Mesodermal cell (in vitro differentiated cells): ENCODE data around the gene GTF3A.

ENCODE experiments used
- H3K27ac ChIP-seq: 2 replicates; pipeline ENCODE4 v1.7.0; 2013; ENCODE audit warnings: mild to moderate bottlenecking, low read depth, low read length, moderate library complexity; ENCODE audit not compliant: severe bottlenecking
- H3K36me3 ChIP-seq: 2 replicates; pipeline ENCODE4 v1.7.1; 2013; ENCODE audit warnings: mild to moderate bottlenecking, low read length, moderate library complexity; ENCODE audit not compliant: control insufficient read depth, insufficient read depth
- H3K4me1 ChIP-seq: one replicate; pipeline ENCODE4 v1.7.1; 2013; ENCODE audit warnings: mild to moderate bottlenecking, low read length; ENCODE audit not compliant: insufficient read depth, control insufficient read depth, poor library complexity, severe bottlenecking
- H3K4me3 ChIP-seq: 2 replicates; pipeline ENCODE4 v1.7.0; 2013; ENCODE audit warnings: low read length, control low read depth, mild to moderate bottlenecking; ENCODE audit not compliant: insufficient read depth, poor library complexity, severe bottlenecking; ENCODE audit errors: extremely low read depth
- H3K9me3 ChIP-seq: 2 replicates; pipeline ENCODE4 v1.7.1; 2013; ENCODE audit warnings: mild to moderate bottlenecking, low read length, moderate library complexity; ENCODE audit not compliant: control insufficient read depth
- WGBS, 2 experiments: methylation state at CpG; one replicate each; pipeline ENCODE4 v1.1.5; 2013; ENCODE audit warnings: missing lambda C conversion rate in 2 of 2; ENCODE audit not compliant: insufficient coverage in 2 of 2; 5-methylcytosine and 5-hydroxymethylcytosine counted together

Gene GTF3A

DNA sequence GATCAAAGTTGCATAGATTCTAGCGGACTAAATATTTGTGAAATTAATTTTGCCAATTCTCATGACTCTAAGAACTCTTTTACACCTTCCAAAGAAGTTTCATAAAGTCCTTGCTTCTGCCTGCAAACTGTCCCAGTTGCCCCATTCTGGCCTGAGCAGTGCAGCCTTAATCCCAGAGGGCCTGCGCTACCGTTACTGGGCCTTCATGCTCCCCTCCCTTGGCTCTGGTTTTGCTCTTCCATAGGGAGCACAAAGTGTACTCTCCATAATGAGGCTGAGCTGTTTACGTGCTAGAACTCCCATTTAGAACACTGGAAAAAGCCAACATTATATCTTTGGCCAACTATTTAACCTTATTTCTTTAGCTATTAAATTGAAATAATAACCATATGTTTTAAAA lies 23.9 kb downstream of the GTF3A start:
- Histone ChIP-seq H3K9me3 (no peaks in the 10 kb centered on the region), H3K36me3 (peaks cover 6% of the 10 kb centered on the region), H3K4me3 (no peak overlapping the region), H3K27ac (no peak overlapping the region), H3K4me1 (no peaks in the 10 kb centered on the region)
- 100% methylated on average over 3 of the region's 4 CpGs; no CpG with 5 or more reads in 1 of the 2 experiments for WGBS, 2 experiments

- peak overlapping the region; percentile 86 for H3K4me3 ChIP-seq
- H3K9me3 ChIP-seq = no peaks in the 10 kb centered on the region
- 83 to 86% methylated on average over 15 of the region's 15 CpGs for WGBS, 2 experiments
- H3K36me3 ChIP-seq = peaks cover 6% of the 10 kb centered on the region
- peak overlapping the region; percentile 91 for H3K27ac ChIP-seq
- no peaks in the 10 kb centered on the region for H3K4me1 ChIP-seq
Measured at GRCh38 chr13:27449081-27449603, 24.7 kb downstream of the GTF3A start.

GRCh38 chr13:27449936-27450828 lies 25.8 kb downstream of the GTF3A start, which contains the start of gene MTIF3:
Gene MTIF3, minus strand, starts transcription at chr13:27450564. Its CDS starts 10,116 bp downstream, at chr13:27440448.
- 0% methylated on average over 76 to 77 of the region's 81 CpGs for WGBS, 2 experiments
- peak within 1 kb of the TSS; percentile 86 for H3K4me3 ChIP-seq

GRCh38 chr13:27450921-27451471 lies 26.6 kb downstream of the GTF3A start:
- H3K27ac ChIP-seq = no peak overlapping the region
- WGBS, 2 experiments = 1 to 3% methylated on average over 18 to 25 of the region's 34 CpGs
- no peaks in the 10 kb centered on the region for H3K36me3 ChIP-seq
- no peaks in the 10 kb centered on the region for H3K9me3 ChIP-seq
- H3K4me3 ChIP-seq = peak overlapping the region; percentile 86
- no peaks in the 10 kb centered on the region for H3K4me1 ChIP-seq

More at GRCh38 chr13:27449936-27450828, 25.8 kb downstream of the GTF3A start, which contains the start of gene MTIF3:
- Histone ChIP-seq H3K27ac (peak within 1 kb of the TSS; percentile 91), H3K36me3 (peaks cover 3% of the 10 kb centered on the region), H3K9me3 (no peaks in the 10 kb centered on the region), H3K4me1 (no peaks in the 10 kb centered on the region)

DNA sequence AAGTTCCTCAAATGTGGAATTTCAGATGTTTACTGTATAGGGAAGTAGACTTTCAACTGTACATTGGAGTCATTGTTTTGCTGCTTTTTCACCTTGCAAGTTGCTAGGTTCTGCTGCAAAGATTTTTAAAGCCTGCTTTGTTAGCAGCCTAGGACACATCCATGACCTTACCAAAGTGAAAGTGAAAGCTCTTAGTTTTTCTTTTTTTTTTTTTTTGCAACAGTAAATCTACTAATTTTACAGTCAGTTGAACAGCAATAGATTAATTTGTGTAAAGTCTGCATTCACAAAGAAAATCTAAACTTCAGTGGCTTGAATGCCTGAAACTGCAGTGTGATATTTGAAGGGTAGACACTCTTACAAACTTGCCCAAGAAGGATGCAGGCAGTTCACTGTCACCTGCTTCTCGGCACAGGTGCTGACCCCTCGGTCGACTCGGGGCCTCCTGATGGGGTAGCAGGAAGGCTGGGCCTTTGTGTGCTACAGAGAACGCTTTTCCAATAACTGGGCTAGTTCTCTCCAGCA lies 31.0 kb downstream of the GTF3A start:
- no peak overlapping the region for H3K27ac ChIP-seq
- H3K9me3 ChIP-seq = no peaks in the 10 kb centered on the region
- no peaks in the 10 kb centered on the region for H3K4me1 ChIP-seq
- WGBS, 2 experiments = 49 to 100% methylated on average over 2 to 5 of the region's 5 CpGs
- no peak overlapping the region for H3K4me3 ChIP-seq
- no peaks in the 10 kb centered on the region for H3K36me3 ChIP-seq

DNA sequence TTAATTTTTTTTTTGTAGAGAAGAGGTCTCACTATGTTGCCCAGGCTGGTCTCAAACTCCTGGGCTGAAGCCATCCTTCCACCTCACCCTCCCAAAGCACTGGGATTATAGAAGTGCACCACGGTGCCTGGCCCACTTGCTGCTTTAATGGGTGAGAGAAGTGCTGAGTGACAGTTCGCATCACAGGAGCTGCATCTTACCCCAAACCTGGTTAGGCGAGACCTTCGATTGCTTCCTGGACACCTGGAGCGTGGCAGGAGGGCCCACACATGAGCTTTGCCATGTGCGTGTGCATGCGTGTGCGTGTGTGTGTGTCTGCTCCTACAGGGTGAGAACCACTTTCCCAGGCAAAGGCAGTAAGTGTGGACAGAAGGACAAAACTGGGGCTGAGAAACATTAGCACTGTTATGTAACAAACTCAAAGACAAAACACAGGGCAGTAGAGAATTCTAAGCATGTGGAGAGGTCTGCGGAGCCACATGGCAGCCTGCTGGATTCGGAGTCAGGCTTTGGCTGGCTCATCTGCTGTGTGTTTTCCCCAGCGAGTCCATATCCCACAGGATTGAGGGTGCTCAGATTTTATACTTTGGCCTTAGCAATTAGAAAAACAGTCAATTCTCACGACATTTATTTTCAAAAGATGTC lies 37.6 kb downstream of the GTF3A start:
- no peaks in the 10 kb centered on the region for H3K9me3 ChIP-seq
- H3K27ac ChIP-seq = no peak overlapping the region
- no peaks in the 10 kb centered on the region for H3K36me3 ChIP-seq
- no peak overlapping the region for H3K4me3 ChIP-seq
- WGBS, 2 experiments = 88 to 95% methylated on average over 11 of the region's 12 CpGs
- no peaks in the 10 kb centered on the region for H3K4me1 ChIP-seq

DNA sequence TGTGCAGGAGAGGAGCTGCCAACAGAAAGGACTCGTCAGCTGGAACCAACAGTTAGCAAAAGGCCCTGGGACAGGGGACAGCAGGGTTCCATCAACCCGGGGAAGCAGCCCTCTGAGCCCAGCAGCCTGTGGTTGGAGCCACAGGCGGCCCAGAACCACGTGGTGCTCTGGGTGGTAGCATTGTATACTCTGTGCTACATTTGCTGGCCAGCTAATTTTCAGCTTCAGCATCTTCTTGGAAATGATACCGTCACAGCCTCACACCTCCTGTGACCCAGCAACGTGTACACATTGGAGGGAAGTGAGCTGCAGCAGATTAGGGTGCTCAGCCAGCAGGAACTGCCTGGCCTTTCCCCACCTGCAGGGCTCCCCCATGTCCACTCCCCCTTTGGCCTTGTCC lies 39.1 kb downstream of the GTF3A start:
- no peak overlapping the region for H3K27ac ChIP-seq
- no peaks in the 10 kb centered on the region for H3K4me1 ChIP-seq
- no peak overlapping the region for H3K4me3 ChIP-seq
- H3K36me3 ChIP-seq = no peaks in the 10 kb centered on the region
- no peaks in the 10 kb centered on the region for H3K9me3 ChIP-seq
- 85 to 86% methylated on average over 5 to 6 of the region's 6 CpGs for WGBS, 2 experiments

GRCh38 chr13:27465611-27466010 lies 41.2 kb downstream of the GTF3A start:
- Histone ChIP-seq H3K36me3 (no peaks in the 10 kb centered on the region), H3K4me3 (no peak overlapping the region), H3K4me1 (no peaks in the 10 kb centered on the region), H3K9me3 (no peaks in the 10 kb centered on the region), H3K27ac (no peak overlapping the region)
- WGBS, 2 experiments = 92 to 93% methylated on average over 3 to 5 of the region's 5 CpGs

DNA sequence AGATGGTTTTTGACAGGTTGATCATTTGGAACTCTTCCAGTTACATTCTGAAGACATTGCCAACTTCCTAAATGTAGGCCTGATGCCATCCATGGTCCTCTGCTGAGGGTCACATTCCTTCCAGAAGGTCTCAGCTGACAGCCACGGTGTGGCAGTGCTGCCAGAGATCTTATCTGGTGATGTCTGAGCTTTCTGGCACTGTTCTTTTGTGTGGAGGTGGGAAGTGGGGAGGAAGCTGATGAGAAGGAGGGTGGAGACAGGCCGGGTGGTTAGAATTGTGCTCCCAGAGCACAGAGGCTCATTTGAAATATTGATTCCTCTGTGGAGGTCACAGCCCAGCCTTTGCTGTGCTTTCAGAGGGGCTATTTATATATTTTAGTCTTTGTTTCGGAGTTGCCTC lies 42.1 kb downstream of the GTF3A start:
- 40 to 64% methylated on average over 2 to 3 of the region's 3 CpGs for WGBS, 2 experiments

DNA sequence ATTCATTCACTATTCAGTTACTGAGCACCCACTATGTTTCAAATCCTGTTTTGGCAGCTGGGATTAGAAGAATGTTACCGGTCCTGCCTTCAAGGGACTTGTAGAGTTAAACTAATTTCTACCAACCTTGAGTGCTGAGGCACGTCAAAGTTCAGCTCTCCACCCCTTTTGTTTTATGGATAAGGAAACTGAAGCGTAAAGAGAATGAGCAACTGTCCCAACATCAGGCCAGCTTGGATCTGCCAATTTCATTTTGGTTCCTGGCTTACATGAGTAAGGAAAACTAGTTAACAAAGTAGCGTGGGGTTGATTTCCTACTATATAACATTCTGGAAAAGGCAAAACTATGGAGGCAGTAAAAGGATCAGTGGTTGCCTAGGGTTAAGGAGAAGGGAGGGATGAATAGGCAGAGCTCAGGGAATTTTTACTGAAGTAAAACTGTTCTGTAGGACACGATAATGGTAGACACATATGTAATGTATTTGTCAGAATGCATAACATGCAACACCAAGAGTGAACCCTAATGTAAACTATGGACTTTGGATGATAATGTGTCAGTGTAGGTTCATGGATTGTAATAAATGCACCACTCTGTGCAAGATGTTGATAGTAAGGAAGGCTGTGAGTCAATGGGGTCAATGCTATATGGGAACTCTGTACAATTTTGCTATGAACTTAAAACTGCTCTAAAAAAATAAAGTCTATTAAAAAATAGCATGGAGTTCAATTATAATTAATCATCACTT lies 45.8 kb downstream of the GTF3A start:
- Histone ChIP-seq H3K9me3 (no peaks in the 10 kb centered on the region), H3K36me3 (no peaks in the 10 kb centered on the region), H3K27ac (no peak overlapping the region), H3K4me1 (no peaks in the 10 kb centered on the region), H3K4me3 (no peak overlapping the region)
- WGBS, 2 experiments = 83 to 92% methylated on average over 3 to 4 of the region's 5 CpGs

More for the DNA sequence above, 42.1 kb downstream of the GTF3A start:
- no peak overlapping the region for H3K27ac ChIP-seq
- no peaks in the 10 kb centered on the region for H3K36me3 ChIP-seq
- no peaks in the 10 kb centered on the region for H3K9me3 ChIP-seq
- H3K4me3 ChIP-seq = no peak overlapping the region
- no peaks in the 10 kb centered on the region for H3K4me1 ChIP-seq
